WERI-Rb-1 (cell line): ENCODE data around the gene WDFY1.

ENCODE experiments used
- DNase-seq: peaks from one replicate; pipeline ENCODE4 v3.0.0-alpha.2; 2020
- H3K27ac ChIP-seq: fragments of 250-450 bp; sonication (Bioruptor Pico); 2 replicates; pipeline ENCODE4 v1.5.1; 2020; ENCODE audit warnings: mild to moderate bottlenecking, moderate library complexity
- H3K27me3 ChIP-seq: fragments of 250-450 bp; sonication (Bioruptor Pico); 2 replicates; pipeline ENCODE4 v1.5.1; 2021; ENCODE audit warnings: mild to moderate bottlenecking, low read depth, moderate library complexity; ENCODE audit not compliant: insufficient read depth, severe bottlenecking
- H3K36me3 ChIP-seq: fragments of 250-450 bp; sonication (Bioruptor Pico); 2 replicates; pipeline ENCODE4 v1.5.1; 2020; ENCODE audit warnings: mild to moderate bottlenecking, moderate library complexity
- H3K4me3 ChIP-seq: 2 replicates; pipeline ENCODE4 v1.5.1; 2011; ENCODE audit warnings: low read depth, mild to moderate bottlenecking, control low read depth, low read length
- H3K9me3 ChIP-seq: fragments of 250-450 bp; sonication (Bioruptor Pico); 2 replicates; pipeline ENCODE4 v1.5.1; 2021; ENCODE audit warnings: mild to moderate bottlenecking, moderate library complexity; ENCODE audit not compliant: severe bottlenecking
- CTCF ChIP-seq: IDR thresholded peaks from 2 replicates; pipeline ENCODE4 v1.5.1; 2011; ENCODE audit warnings: low read depth, mild to moderate bottlenecking, control low read depth, inconsistent platforms, low read length

Gene WDFY1

GRCh38 chr2:223978451-223978850 is 33.3 kb upstream of the WDFY1 start:
- no peaks in the 10 kb centered on the region; the same call in 1 of the 2 replicates for H3K36me3 ChIP-seq
- no peaks in the 10 kb centered on the region for H3K27me3 ChIP-seq
- H3K4me3 ChIP-seq = no peak overlapping the region
- no peak for DNase-seq
- no peak overlapping the region for H3K27ac ChIP-seq
- TF ChIP-seq CTCF = no peak
- H3K9me3 ChIP-seq = no peaks in the 10 kb centered on the region

GRCh38 chr2:223976635-223977226 is 31.6 kb upstream of the WDFY1 start:
- TF ChIP-seq CTCF = no peak
- H3K9me3 ChIP-seq = no peaks in the 10 kb centered on the region
- H3K27me3 ChIP-seq = no peaks in the 10 kb centered on the region
- DNase-seq = no peak
- H3K27ac ChIP-seq = no peak overlapping the region
- H3K36me3 ChIP-seq = no peaks in the 10 kb centered on the region; the same call in 1 of the 2 replicates
- H3K4me3 ChIP-seq = no peak overlapping the region

- Histone ChIP-seq H3K27me3 (no peaks in the 10 kb centered on the region), H3K36me3 (no peaks in the 10 kb centered on the region; the same call in 1 of the 2 replicates), H3K4me3 (no peak overlapping the region), H3K27ac (no peak overlapping the region), H3K9me3 (no peaks in the 10 kb centered on the region)
- DNase-seq = no peak
- TF ChIP-seq CTCF = no peak
Observed at GRCh38 chr2:223973606-223974005, 28.5 kb upstream of the WDFY1 start.

- Histone ChIP-seq H3K9me3 (no peaks in the 10 kb centered on the region), H3K4me3 (no peak overlapping the region)
- DNase-seq = no peak
Observed at GRCh38 chr2:223972656-223973102, 27.5 kb upstream of the WDFY1 start.

GRCh38 chr2:223971731-223972130 is 26.6 kb upstream of the WDFY1 start:
- no peak for TF ChIP-seq CTCF
- no peak overlapping the region for H3K27ac ChIP-seq
- H3K27me3 ChIP-seq = no peaks in the 10 kb centered on the region
- H3K4me3 ChIP-seq = no peak overlapping the region
- no peak for DNase-seq
- no peaks in the 10 kb centered on the region for H3K9me3 ChIP-seq
- peaks cover 12% of the 10 kb centered on the region for H3K36me3 ChIP-seq

More at GRCh38 chr2:223972656-223973102, 27.5 kb upstream of the WDFY1 start:
- no peak for TF ChIP-seq CTCF
- H3K27me3 ChIP-seq = no peaks in the 10 kb centered on the region
- peaks cover 4% of the 10 kb centered on the region for H3K36me3 ChIP-seq
- no peak overlapping the region for H3K27ac ChIP-seq
